ENCODE results near the gene SLIT1.

DNA sequence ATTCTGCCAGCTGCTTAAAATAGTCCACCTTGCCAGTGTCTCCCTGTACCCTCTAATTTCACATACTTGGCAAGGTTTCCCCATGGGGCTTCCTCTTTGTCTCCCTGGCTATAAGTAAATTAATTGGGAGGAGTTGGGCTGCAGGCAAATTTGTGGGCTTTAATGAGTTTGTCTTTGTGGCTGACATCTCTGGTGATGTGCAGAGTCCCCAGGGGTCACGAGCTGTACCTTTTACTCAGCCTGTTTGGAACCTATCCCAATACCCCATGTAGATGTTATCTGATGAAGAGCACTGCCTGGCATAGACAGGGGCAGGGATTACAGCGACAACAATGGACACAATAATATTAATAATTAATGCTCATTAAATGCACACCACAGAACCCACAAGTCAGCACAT, 132.5 kb downstream of the SLIT1 start:
- TF ChIP-seq, protein P1, sequence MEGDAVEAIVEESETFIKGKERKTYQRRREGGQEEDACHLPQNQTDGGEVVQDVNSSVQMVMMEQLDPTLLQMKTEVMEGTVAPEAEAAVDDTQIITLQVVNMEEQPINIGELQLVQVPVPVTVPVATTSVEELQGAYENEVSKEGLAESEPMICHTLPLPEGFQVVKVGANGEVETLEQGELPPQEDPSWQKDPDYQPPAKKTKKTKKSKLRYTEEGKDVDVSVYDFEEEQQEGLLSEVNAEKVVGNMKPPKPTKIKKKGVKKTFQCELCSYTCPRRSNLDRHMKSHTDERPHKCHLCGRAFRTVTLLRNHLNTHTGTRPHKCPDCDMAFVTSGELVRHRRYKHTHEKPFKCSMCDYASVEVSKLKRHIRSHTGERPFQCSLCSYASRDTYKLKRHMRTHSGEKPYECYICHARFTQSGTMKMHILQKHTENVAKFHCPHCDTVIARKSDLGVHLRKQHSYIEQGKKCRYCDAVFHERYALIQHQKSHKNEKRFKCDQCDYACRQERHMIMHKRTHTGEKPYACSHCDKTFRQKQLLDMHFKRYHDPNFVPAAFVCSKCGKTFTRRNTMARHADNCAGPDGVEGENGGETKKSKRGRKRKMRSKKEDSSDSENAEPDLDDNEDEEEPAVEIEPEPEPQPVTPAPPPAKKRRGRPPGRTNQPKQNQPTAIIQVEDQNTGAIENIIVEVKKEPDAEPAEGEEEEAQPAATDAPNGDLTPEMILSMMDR (IDR thresholded peaks at IDR 0.05; ENCODE audit: insufficient read depth, low read depth, low read length): no peak
- TF ChIP-seq EZH2 (IDR thresholded peaks at IDR 0.05; ENCODE audit: insufficient read depth, low read length): no peak
